ENCODE measurements around the gene UBL4B. TPM values are rescaled to one million over a fixed set of nuclear protein-coding genes. Genes with fewer than 3 reads are reported as not detected.

The UBL4B gene
- total and polyA plus RNA-seq, 8 donors: not detected

DNA sequence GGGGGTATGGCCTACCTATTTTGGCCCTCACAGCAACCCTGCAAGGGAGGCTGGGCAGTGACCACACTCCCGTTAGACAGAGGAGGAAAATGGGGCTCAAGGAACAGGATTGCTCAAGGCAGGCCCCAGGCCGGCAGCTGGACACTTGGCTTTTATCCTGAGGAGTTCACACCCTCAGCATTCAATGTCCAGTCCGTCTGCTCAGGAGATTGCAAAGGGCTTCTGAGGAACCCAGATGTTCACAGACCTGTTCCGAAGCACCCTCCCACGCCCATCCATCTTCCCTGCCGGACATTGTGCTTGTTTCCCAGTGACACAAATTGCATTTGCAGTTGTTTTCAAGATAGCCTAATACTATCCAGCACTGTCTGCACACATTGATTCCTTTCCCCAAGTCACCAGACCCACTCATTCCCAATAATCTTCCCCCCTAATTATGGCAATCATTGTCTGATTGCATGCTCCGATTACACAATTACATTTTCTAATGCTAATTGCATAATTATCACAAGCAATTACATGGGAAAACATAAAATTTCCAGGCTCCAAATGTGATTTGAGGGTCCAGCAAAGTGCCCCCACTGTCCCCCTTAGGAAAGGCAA is 4.3 kb upstream of the UBL4B start:
- WGBS, 5 donors: 56 to 66% (median 58%) methylated on average over 6 to 7 of the region's 7 CpGs
- DNase-seq: no peak
- H3K4me1 ChIP-seq: no peaks in the 10 kb centered on the region
- no peak overlapping the region for H3K27ac ChIP-seq
- no peaks in the 10 kb centered on the region for H3K9me3 ChIP-seq
- no peak overlapping the region for H3K4me3 ChIP-seq
- intact Hi-C loops (cut with DNase I; ENCODE audit: low total_unique reads): loop anchor here (5.0 kb wide), 1 partner anchor 56 kb away; no protein-coding TSS in a partner anchor
- peaks cover 0 to 23% (median 0%) of the 10 kb centered on the region in 3 donors for H3K27me3 ChIP-seq
- TF ChIP-seq EP300 (IDR thresholded peaks at IDR 0.05) (no peak), POLR2AphosphoS5 (IDR thresholded peaks at IDR 0.05) (no peak), POLR2A (IDR thresholded peaks at IDR 0.05) (no peak)
- TF ChIP-seq, protein P1, sequence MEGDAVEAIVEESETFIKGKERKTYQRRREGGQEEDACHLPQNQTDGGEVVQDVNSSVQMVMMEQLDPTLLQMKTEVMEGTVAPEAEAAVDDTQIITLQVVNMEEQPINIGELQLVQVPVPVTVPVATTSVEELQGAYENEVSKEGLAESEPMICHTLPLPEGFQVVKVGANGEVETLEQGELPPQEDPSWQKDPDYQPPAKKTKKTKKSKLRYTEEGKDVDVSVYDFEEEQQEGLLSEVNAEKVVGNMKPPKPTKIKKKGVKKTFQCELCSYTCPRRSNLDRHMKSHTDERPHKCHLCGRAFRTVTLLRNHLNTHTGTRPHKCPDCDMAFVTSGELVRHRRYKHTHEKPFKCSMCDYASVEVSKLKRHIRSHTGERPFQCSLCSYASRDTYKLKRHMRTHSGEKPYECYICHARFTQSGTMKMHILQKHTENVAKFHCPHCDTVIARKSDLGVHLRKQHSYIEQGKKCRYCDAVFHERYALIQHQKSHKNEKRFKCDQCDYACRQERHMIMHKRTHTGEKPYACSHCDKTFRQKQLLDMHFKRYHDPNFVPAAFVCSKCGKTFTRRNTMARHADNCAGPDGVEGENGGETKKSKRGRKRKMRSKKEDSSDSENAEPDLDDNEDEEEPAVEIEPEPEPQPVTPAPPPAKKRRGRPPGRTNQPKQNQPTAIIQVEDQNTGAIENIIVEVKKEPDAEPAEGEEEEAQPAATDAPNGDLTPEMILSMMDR (IDR thresholded peaks at IDR 0.05): no peak
- no peaks in the 10 kb centered on the region for H3K36me3 ChIP-seq

DNA sequence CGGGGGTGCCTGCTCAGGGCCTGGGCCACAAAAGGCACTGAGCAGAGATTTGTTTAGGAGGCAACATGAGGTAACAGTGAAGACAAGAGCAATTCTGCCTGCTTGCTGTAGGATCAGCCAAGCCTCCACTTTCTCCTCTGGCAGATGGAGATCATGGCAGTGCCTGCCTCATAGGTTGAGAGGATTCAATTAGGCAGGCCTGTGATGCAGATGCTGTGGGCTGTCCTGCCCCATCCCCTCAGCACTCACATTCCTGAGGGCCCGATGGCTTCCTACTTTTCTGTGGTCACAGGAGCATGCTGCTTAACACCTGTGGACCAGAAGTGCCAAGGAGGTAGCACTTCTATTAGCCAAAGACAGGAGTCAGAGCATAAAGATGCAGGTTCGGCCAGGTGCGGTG is 1.2 kb upstream of the UBL4B start:
- Histone ChIP-seq H3K27me3 (peaks cover 0 to 53% (median 15%) of the 10 kb centered on the region in 3 donors), H3K9me3 (no peaks in the 10 kb centered on the region), H3K27ac (no peak overlapping the region), H3K4me3 (no peak overlapping the region), H3K36me3 (no peaks in the 10 kb centered on the region), H3K4me1 (no peaks in the 10 kb centered on the region)
- intact Hi-C loops (cut with DNase I; ENCODE audit: low total_unique reads): no loop called here
- TF ChIP-seq EP300 (IDR thresholded peaks at IDR 0.05) (no peak), POLR2A (IDR thresholded peaks at IDR 0.05) (no peak), POLR2AphosphoS5 (IDR thresholded peaks at IDR 0.05) (no peak)
- TF ChIP-seq, protein P1 (IDR thresholded peaks at IDR 0.05): no peak
- WGBS, 5 donors: 70 to 78% (median 75%) methylated on average over 2 to 4 of the region's 4 CpGs
- no peak for DNase-seq

DNA sequence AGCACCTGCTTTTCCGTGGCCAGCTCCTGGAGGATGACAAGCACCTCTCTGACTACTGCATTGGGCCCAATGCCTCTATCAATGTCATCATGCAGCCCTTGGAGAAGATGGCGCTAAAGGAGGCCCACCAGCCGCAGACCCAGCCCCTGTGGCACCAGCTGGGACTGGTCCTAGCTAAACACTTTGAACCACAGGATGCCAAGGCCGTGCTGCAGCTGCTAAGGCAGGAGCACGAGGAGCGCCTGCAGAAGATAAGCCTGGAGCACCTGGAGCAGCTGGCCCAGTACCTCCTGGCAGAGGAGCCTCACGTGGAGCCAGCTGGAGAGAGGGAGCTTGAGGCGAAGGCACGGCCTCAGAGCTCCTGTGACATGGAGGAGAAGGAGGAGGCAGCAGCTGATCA is 413 bp downstream of the UBL4B start:
- H3K36me3 ChIP-seq: no peaks in the 10 kb centered on the region
- 41 to 62% (median 51%) methylated on average over 8 to 9 of the region's 9 CpGs for WGBS, 5 donors
- no peak overlapping the region for H3K27ac ChIP-seq
- no peak for DNase-seq
- TF ChIP-seq, protein P1 (IDR thresholded peaks at IDR 0.05): no peak
- TF ChIP-seq EP300 (IDR thresholded peaks at IDR 0.05) (no peak), POLR2AphosphoS5 (IDR thresholded peaks at IDR 0.05) (no peak), POLR2A (IDR thresholded peaks at IDR 0.05) (no peak)
- H3K4me1 ChIP-seq: no peaks in the 10 kb centered on the region
- H3K4me3 ChIP-seq: no peak overlapping the region
- peaks cover 0 to 67% (median 18%) of the 10 kb centered on the region in 3 donors for H3K27me3 ChIP-seq
- H3K9me3 ChIP-seq: no peaks in the 10 kb centered on the region
- intact Hi-C loops (cut with DNase I; ENCODE audit: low total_unique reads): no loop called here

DNA sequence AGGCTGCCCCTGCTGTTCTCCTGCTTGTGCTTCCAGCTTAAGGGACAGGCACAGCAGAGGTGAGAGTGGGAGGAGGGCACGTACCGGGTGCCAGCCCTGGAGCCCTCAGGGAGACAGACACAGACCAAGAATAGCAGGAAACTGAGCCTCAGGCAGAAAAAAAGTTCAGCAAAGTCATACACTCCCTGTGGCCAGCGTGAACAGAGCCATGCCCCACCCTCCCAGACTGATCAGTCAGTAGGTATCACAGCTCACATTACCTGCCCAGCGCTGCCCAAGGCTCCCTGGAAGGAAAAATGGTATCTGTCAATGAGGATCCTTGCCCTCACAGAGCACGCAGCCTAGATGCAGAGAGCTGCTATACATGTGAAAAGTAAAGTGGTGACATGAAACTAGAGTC is 1.3 kb downstream of the UBL4B start:
- no peaks in the 10 kb centered on the region for H3K9me3 ChIP-seq
- no peak for TF ChIP-seq EP300 (IDR thresholded peaks at IDR 0.05)
- no peak for TF ChIP-seq POLR2A (IDR thresholded peaks at IDR 0.05)
- TF ChIP-seq POLR2AphosphoS5 (IDR thresholded peaks at IDR 0.05): no peak
- TF ChIP-seq, protein P1 (IDR thresholded peaks at IDR 0.05): no peak
- peaks cover 0 to 70% (median 18%) of the 10 kb centered on the region in 3 donors for H3K27me3 ChIP-seq
- WGBS, 5 donors: 44 to 59% (median 50%) methylated on average over 3 to 5 of the region's 5 CpGs
- DNase-seq: no peak
- no peaks in the 10 kb centered on the region for H3K36me3 ChIP-seq
- H3K4me3 ChIP-seq: no peak overlapping the region
- H3K4me1 ChIP-seq: no peaks in the 10 kb centered on the region
- intact Hi-C loops (cut with DNase I; ENCODE audit: low total_unique reads): no loop called here
- H3K27ac ChIP-seq: no peak overlapping the region

Measured in stomach (tissue), 9 donors.